ENCODE data around the gene RAC3. TPM values are rescaled to one million over a fixed set of nuclear protein-coding genes. Genes with fewer than 3 reads are reported as not detected.

RAC3 gene
- total RNA-seq, result 1 to 10 TPM; 6.6 to 7.7 TPM

GRCh38 chr17:82031303-82031884 is at the start of gene RAC3:
Gene RAC3, plus strand, starts transcription at chr17:82031678. Its CDS starts 84 bp downstream, at chr17:82031762.
- ATAC-seq (replicated peaks), result peak; percentile 21
- H3K4me1 Mint-ChIP-seq, result peaks cover 8% of the 10 kb centered on the region
- no peak within 1 kb of the TSS for H3K27ac Mint-ChIP-seq
- H3K9me3 Mint-ChIP-seq, result no peaks in the 10 kb centered on the region
- no peaks in the 10 kb centered on the region for H3K27me3 Mint-ChIP-seq
- peak within 1 kb of the TSS; percentile 73 for H3K4me3 Mint-ChIP-seq
- H3K36me3 Mint-ChIP-seq (ENCODE audit: low read depth), result no peaks in the 10 kb centered on the region

GRCh38 chr17:81983011-81983638 is 48.4 kb upstream of the RAC3 start:
- Mint-ChIP-seq H3K27me3 (no peaks in the 10 kb centered on the region), H3K36me3 (ENCODE audit: low read depth) (peaks cover 35% of the 10 kb centered on the region), H3K4me1 (peaks cover 9% of the 10 kb centered on the region), H3K4me3 (no peak overlapping the region), H3K27ac (no peak overlapping the region), H3K9me3 (no peaks in the 10 kb centered on the region)
- ATAC-seq (replicated peaks), result no peak

GRCh38 chr17:81983639-81984373 is 47.7 kb upstream of the RAC3 start:
- ATAC-seq (replicated peaks), result no peak
- no peak overlapping the region for H3K4me3 Mint-ChIP-seq
- no peaks in the 10 kb centered on the region for H3K9me3 Mint-ChIP-seq
- peaks cover 9% of the 10 kb centered on the region for H3K4me1 Mint-ChIP-seq
- peaks cover 35% of the 10 kb centered on the region for H3K36me3 Mint-ChIP-seq (ENCODE audit: low read depth)
- H3K27ac Mint-ChIP-seq, result no peak overlapping the region
- H3K27me3 Mint-ChIP-seq, result no peaks in the 10 kb centered on the region

- Mint-ChIP-seq H3K36me3 (ENCODE audit: low read depth) (peaks cover 35% of the 10 kb centered on the region), H3K4me3 (no peak overlapping the region), H3K4me1 (peaks cover 9% of the 10 kb centered on the region), H3K27me3 (no peaks in the 10 kb centered on the region), H3K9me3 (no peaks in the 10 kb centered on the region), H3K27ac (no peak overlapping the region)
- ATAC-seq (replicated peaks), result no peak
Measured at GRCh38 chr17:81984773-81985410, 46.6 kb upstream of the RAC3 start.

- Mint-ChIP-seq H3K4me3 (no peak overlapping the region), H3K36me3 (ENCODE audit: low read depth) (peaks cover 35% of the 10 kb centered on the region), H3K4me1 (peaks cover 10% of the 10 kb centered on the region), H3K9me3 (no peaks in the 10 kb centered on the region), H3K27me3 (no peaks in the 10 kb centered on the region), H3K27ac (no peak overlapping the region)
- ATAC-seq (replicated peaks), result no peak
Measured at GRCh38 chr17:81986606-81987005, 44.9 kb upstream of the RAC3 start.

GRCh38 chr17:81987161-81987770 is 44.2 kb upstream of the RAC3 start:
- no peak for ATAC-seq (replicated peaks)
- Mint-ChIP-seq H3K36me3 (ENCODE audit: low read depth) (peaks cover 35% of the 10 kb centered on the region), H3K4me3 (no peak overlapping the region), H3K27me3 (no peaks in the 10 kb centered on the region), H3K4me1 (peaks cover 10% of the 10 kb centered on the region), H3K9me3 (no peaks in the 10 kb centered on the region), H3K27ac (no peak overlapping the region)

- Mint-ChIP-seq H3K27me3 (no peaks in the 10 kb centered on the region), H3K27ac (peak overlapping the region; percentile 58), H3K4me1 (peaks cover 4% of the 10 kb centered on the region), H3K4me3 (no peak overlapping the region), H3K36me3 (ENCODE audit: low read depth) (peaks cover 8% of the 10 kb centered on the region), H3K9me3 (no peaks in the 10 kb centered on the region)
- ATAC-seq (replicated peaks), result no peak
Measured at GRCh38 chr17:81990836-81991683, 40.4 kb upstream of the RAC3 start.

GRCh38 chr17:81991684-81992305 is 39.7 kb upstream of the RAC3 start:
- ATAC-seq (replicated peaks), result no peak
- H3K9me3 Mint-ChIP-seq, result no peaks in the 10 kb centered on the region
- H3K4me3 Mint-ChIP-seq, result no peak overlapping the region
- H3K27me3 Mint-ChIP-seq, result no peaks in the 10 kb centered on the region
- peaks cover under 1% of the 10 kb centered on the region for H3K36me3 Mint-ChIP-seq (ENCODE audit: low read depth)
- peaks cover 4% of the 10 kb centered on the region for H3K4me1 Mint-ChIP-seq
- no peak overlapping the region for H3K27ac Mint-ChIP-seq

GRCh38 chr17:81992306-81993102 is 39.0 kb upstream of the RAC3 start:
- Mint-ChIP-seq H3K4me1 (peaks cover 4% of the 10 kb centered on the region), H3K27ac (no peak overlapping the region), H3K4me3 (no peak overlapping the region), H3K27me3 (no peaks in the 10 kb centered on the region), H3K9me3 (no peaks in the 10 kb centered on the region), H3K36me3 (ENCODE audit: low read depth) (no peaks in the 10 kb centered on the region)
- ATAC-seq (replicated peaks), result no peak

- H3K9me3 Mint-ChIP-seq, result no peaks in the 10 kb centered on the region
- no peak overlapping the region for H3K27ac Mint-ChIP-seq
- no peak for ATAC-seq (replicated peaks)
- no peaks in the 10 kb centered on the region for H3K36me3 Mint-ChIP-seq (ENCODE audit: low read depth)
- no peak overlapping the region for H3K4me3 Mint-ChIP-seq
- peaks cover 4% of the 10 kb centered on the region for H3K4me1 Mint-ChIP-seq
- H3K27me3 Mint-ChIP-seq, result no peaks in the 10 kb centered on the region
Measured at GRCh38 chr17:81993729-81994592, 37.5 kb upstream of the RAC3 start.

- no peaks in the 10 kb centered on the region for H3K27me3 Mint-ChIP-seq
- no peak overlapping the region for H3K27ac Mint-ChIP-seq
- no peak overlapping the region for H3K4me3 Mint-ChIP-seq
- no peaks in the 10 kb centered on the region for H3K36me3 Mint-ChIP-seq (ENCODE audit: low read depth)
- ATAC-seq (replicated peaks), result no peak
- no peaks in the 10 kb centered on the region for H3K9me3 Mint-ChIP-seq
- peaks cover 4% of the 10 kb centered on the region for H3K4me1 Mint-ChIP-seq
Measured at GRCh38 chr17:81994593-81995462, 36.6 kb upstream of the RAC3 start.

Data from activated T-helper 17 cell treated with anti-CD3 and anti-CD28 coated beads, Interleukin-2, amount 50 U/mL, for 72 hours (primary cell).